ENCODE data around the gene RNF10. TPM values are rescaled to one million over a fixed set of nuclear protein-coding genes. Genes with fewer than 3 reads are reported as not detected.

Gene RNF10
- total and polyA plus RNA-seq, 9 of the 15 experiments (the other 6 are each of a cell fraction or from before 2014, with no cell fraction given), result 43.0 to 139 (median 80.1) TPM

DNA sequence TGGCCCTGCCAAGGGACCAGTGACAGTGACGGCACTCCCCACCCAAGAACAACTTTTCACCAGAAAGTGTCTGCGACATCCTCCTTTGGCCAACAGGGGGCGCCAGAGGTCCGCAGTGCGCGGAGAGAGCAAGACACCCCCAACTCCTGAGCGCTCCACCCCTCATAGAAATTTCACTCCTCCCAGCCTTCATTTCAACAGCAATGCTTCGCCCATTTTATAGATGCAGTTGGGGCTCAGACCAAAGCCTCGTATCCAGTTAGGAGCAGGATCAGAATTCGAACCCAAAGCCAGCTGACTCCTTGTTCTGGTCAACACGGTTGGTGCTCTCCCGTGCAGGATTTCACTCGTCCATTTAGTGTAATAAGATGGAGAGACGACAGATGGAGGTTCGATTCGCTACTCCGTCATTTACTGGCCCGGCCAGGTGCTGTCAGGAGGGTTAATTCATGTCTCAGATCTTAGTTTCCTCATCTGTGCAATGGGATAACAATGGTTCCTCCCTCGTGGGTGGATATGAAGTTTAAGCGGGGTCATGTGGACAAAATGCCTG, 49.4 kb downstream of the RNF10 start (continued):
- TF ChIP-seq PML (IDR thresholded peaks at IDR 0.05; ENCODE audit: low read length) (no peak), CREB5 (CRISPR knock-in tag; IDR thresholded peaks at IDR 0.05) (no peak), YBX1 (IDR thresholded peaks at IDR 0.05) (no peak), SMARCB1 (IDR thresholded peaks at IDR 0.05; ENCODE audit: insufficient read length, low read depth) (no peak), PHF20 (IDR thresholded peaks at IDR 0.05; ENCODE audit: partially characterized antibody) (peak; percentile 28), RERE (CRISPR knock-in tag; IDR thresholded peaks at IDR 0.05; ENCODE audit: borderline replicate concordance) (no peak), POLR2AphosphoS5 (IDR thresholded peaks at IDR 0.05; ENCODE audit: control insufficient read depth, insufficient read depth, low read depth, low read length) (no peak), ZC3H11A (IDR thresholded peaks at IDR 0.05; ENCODE audit: low read depth, low read length) (no peak), FOXO4 (CRISPR knock-in tag; IDR thresholded peaks at IDR 0.05) (no peak), MTA1 (IDR thresholded peaks at IDR 0.05; ENCODE audit: borderline replicate concordance) (no peak), POLR2H (tag; IDR thresholded peaks at IDR 0.05; ENCODE audit: low read depth) (no peak), ZNF561 (CRISPR knock-in tag; conservative IDR thresholded peaks at IDR 0.05) (no peak), TAF15 (IDR thresholded peaks at IDR 0.05; ENCODE audit: low read depth, low read length) (no peak)
- TF ChIP-seq, protein P1, sequence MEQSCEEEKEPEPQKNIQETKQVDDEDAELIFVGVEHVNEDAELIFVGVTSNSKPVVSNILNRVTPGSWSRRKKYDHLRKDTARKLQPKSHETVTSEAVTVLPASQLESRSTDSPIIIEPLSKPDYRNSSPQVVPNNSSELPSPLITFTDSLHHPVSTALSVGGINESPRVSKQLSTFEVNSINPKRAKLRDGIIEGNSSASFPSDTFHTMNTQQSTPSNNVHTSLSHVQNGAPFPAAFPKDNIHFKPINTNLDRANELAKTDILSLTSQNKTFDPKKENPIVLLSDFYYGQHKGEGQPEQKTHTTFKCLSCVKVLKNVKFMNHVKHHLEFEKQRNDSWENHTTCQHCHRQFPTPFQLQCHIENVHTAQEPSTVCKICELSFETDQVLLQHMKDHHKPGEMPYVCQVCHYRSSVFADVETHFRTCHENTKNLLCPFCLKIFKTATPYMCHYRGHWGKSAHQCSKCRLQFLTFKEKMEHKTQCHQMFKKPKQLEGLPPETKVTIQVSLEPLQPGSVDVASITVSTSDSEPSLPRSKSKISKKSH (CRISPR knock-in tag; IDR thresholded peaks at IDR 0.05), result no peak
- TF ChIP-seq, protein P2, sequence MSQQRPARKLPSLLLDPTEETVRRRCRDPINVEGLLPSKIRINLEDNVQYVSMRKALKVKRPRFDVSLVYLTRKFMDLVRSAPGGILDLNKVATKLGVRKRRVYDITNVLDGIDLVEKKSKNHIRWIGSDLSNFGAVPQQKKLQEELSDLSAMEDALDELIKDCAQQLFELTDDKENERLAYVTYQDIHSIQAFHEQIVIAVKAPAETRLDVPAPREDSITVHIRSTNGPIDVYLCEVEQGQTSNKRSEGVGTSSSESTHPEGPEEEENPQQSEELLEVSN (IDR thresholded peaks at IDR 0.05; ENCODE audit: borderline replicate concordance in 1 of 2, extremely low read depth in 1 of 2, insufficient read depth in 1 of 2, insufficient read length in 1 of 2, low read depth in 1 of 2, low read length in 1 of 2, poor library complexity in 1 of 2, severe bottlenecking in 1 of 2), result no peak

Measured in K562 (cell line).